NCI-H187 (cell line): Measurements from ENCODE around the gene CFAP206.

Source experiments
- DNase-seq, 2 experiments: peaks; one replicate each; lab custom pipeline; 2025; lab: John Stamatoyannopoulos, UW

Gene CFAP206, protein sequence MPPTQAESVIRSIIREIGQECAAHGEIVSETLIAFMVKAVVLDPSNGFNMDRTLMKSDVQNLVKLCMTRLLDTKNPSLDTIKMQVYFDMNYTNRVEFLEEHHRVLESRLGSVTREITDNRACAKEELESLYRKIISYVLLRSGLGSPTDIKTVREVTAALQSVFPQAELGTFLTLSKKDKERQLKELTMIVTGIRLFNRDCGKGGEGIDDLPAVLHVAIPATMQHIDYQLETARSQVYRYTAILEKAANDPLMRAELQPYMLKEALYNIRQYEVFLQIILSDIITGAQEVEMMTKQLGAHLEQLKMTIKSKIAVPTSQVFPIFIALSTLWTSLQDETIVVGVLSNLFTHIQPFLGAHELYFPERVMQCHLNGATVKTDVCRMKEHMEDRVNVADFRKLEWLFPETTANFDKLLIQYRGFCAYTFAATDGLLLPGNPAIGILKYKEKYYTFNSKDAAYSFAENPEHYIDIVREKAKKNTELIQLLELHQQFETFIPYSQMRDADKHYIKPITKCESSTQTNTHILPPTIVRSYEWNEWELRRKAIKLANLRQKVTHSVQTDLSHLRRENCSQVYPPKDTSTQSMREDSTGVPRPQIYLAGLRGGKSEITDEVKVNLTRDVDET

GRCh38 chr6:87407901-87408720, at the start of gene CFAP206:
TSS of gene CFAP206 (plus strand) at chr6:87407972. CDS start at chr6:87409840, 1,868 bp downstream.
- DNase-seq: peak; percentile 68 to 86

- no peak for DNase-seq
Measured at GRCh38 chr6:87364602-87365252, 43.0 kb upstream of the CFAP206 start.

- DNase-seq: no peak
Measured at GRCh38 chr6:87366072-87366827, 41.5 kb upstream of the CFAP206 start.

DNA sequence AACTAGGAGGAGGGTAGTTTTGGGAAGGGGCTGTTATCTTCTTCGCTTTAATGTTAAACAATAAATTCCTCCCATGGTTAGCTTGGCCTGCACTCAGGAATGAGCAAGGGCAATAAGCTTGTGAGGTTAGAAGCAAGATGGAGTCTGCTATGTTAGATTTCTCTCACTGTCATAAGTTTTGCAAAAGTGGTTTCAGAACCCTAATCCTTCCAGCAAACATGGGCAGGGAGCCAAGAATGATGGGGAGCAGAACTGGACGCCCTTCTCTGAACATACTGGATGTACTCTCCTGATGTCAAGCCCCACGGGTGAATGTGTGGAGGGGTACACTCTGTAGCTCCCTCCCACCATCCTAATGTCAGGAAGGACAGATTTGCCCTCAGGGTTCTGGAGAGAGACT, 40.9 kb upstream of the CFAP206 start:
- DNase-seq: no peak

- DNase-seq: no peak
Measured at GRCh38 chr6:87373377-87373776, 34.4 kb upstream of the CFAP206 start.

GRCh38 chr6:87375315-87375714, 32.5 kb upstream of the CFAP206 start:
- DNase-seq: no peak

DNA sequence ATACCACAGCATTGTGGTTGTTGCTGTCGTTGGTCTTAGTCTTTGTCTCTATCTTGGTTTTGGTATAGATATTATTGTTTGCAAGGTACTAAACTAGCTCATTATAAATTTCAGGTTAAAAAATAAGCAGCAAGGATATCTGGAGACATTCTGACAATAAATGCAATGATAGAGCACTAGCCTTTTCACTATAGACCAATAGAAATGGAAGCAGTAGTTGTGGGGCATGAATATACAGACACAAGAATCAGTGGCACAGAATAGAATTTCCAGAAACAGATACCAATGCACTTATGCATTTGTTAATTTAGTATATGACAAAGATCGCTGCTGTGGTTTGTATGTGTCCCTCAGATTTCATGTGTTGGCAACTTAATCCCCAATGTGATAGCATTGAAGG, 31.1 kb upstream of the CFAP206 start:
- DNase-seq: no peak

DNA sequence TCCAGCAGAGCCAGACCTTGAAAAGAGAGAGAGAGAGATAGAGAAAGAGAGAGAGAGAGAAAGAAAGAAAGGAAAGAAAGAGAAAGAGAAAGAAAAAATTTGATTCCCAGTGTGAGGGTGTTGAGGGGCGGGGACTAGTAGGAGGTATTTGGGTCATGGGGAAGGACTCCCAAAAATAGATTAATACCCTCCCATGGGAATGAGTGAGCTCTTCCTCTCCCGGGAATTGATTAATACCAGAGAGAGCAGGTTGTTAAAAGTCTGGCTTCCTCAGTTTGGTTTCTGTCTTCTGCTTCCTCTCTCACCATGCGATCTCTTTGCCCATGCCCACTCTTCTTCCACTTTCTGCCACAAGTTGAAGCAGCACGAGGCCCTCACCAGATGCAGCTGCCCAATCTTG, 28.8 kb upstream of the CFAP206 start:
- DNase-seq: no peak

DNA sequence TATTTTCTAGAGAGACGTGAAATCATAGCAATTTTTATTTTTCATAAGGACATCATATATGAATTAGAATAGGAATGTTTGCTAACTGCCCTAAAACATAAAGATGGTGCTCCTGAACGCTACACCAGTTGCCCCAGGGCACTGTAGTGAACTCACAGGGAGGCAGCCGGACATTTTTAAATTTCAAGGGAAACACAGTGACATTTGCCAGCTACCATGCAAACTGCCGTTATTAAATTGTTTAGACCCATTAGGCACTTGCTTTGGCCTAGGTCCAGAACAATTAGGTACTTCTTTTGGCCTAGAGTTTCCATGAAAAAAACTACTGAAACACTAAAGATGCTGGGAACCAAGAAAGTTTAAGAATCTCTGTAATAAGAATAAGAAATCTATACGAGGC, 24.9 kb upstream of the CFAP206 start:
- DNase-seq: no peak

DNA sequence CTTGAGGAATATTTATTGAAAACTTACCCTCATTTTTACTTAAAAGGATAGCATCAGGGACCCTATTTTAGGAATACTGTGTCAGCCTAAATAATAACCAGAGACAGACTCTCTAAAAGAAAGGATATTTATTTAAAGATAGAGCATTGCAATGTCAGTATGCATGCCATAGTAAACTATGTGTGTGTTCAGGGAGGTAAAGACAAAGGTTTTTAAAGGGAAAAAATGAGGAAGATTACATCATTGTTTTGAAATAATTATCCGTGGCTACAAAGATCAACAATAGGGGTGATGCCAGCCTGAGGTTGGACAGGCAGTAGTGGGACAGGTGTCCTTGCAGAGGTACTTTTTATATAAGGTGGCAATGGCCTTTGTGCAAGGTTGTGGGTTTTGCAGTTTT, 23.7 kb upstream of the CFAP206 start:
- DNase-seq: no peak

- DNase-seq: no peak
Measured at GRCh38 chr6:87384449-87384848, 23.3 kb upstream of the CFAP206 start.

DNA sequence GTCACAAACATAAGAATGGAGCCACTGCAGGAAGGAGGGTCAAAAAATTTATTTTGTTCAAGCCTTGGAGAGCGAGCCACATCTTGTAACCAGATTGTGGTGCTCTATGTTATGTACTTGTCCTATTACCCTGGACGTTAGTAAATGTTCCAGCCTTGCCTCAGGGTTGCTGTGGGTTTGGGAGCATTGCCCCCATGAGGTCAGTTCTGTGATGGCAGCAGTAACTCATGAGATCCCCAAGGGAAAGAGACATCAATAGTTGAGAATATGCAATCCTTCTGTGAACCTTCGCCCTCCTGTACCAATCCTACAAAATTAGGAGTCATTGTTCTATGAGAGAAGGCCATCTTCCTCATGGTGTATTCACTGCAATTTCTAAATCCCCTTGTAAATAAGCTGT, 16.4 kb upstream of the CFAP206 start:
- no peak for DNase-seq

DNA sequence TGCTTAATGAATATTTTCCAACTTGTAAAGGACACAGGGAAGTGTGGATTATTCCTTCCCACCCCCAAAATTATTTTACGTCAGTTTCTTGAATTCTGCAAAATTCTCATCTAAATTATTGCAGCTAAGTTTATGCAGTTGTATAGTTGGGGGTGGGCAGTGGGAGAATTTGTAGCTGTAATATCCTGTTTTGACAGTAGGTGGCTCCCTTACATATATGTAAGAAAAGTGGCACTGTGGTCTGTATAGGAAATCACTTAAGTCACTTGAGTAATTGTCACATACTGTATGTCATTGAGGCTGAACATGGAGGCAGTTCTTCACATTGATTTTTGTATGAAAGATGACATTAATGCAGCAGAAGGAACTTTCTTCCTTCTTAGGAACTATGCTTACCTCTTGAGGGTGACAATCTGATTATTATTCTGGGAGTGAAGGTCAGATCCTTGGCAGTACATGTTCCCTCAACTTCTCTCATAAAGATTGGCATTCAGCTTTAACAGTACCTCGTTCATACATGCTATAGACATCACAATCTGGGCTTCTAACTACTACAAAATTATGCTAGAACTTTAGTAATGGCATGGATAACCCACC, 14.6 kb upstream of the CFAP206 start:
- DNase-seq: peak; percentile 1 to 34

DNA sequence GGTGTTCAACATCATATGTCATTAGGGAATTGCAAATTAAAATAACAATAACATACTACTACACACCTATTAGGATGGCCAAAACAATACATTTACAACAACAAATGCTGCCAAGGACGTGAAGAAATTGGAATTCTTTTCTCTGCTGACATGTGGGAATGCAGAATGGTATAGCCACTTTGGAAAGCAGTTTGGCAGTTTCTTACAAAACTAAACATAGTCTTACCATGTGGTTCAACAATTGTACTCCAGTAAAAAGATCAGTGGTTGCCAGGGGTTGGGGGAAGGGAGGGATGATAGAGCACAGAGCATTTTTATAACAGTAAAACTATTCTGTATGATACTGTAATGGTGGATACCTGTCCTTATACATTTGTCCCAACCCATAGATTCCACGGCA, 12.3 kb upstream of the CFAP206 start:
- DNase-seq: no peak

GRCh38 chr6:87396595-87397392, 11.0 kb upstream of the CFAP206 start:
- peak in 1 of 2 experiments; percentile 11 for DNase-seq

DNA sequence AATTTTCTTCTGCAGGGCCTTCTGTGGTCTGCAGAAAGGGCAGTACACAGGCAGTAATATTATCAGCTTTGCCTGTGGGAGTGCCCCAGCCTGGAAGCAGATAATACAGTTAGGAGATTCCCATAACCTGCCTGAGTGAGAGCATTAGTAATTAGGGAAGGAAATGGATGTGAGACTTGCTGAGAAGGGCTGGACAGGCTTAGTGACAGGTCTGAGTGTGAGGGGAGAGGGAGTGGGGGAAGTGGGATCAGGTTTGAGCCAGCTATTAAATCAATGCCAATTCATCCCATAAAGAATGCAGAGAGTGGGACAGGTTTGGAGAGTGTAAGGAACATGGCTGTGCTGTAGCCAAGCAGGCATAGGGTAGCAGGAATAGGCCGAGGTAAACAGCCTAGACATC, 10.1 kb upstream of the CFAP206 start:
- DNase-seq: no peak

- DNase-seq: no peak
Measured at GRCh38 chr6:87401832-87402231, 5.9 kb upstream of the CFAP206 start.

DNA sequence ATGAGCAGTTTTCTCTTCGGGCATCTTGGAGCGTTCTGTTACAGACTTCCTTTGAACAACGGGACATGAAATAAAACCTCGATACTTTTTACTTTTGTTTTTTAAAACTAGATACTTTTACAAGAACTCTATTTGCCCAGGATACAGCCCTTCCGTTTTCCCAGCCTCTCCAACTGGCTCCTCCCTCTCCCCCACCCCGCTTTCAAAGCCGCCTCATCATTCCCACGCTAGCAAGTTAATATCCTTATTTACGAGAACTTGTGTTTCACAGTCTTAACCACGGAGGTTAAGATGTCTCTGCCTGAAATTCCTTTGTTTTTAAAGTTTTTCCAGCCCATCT, 241 bp upstream of the CFAP206 start:
- DNase-seq: no peak

GRCh38 chr6:87408721-87409155, 966 bp downstream of the CFAP206 start:
- peak in 1 of 2 experiments; percentile 59 for DNase-seq

- no peak for DNase-seq
Measured at GRCh38 chr6:87419266-87419665, 11.5 kb downstream of the CFAP206 start.
